Astrocyte of the cerebellum (primary cell): ENCODE measurements around the gene TMEM41B.
"Not testable (repeated sequence)": the region's sequence is repeated elsewhere in the genome, so short reads cannot be mapped to it uniquely, and the experiment has no call there.

ENCODE experiments used
- DNase-seq: peaks from one replicate; pipeline ENCODE4 v3.0.0-alpha.2; 2011; ENCODE audit warnings: low read depth
- H3K4me3 ChIP-seq: 2 replicates; pipeline ENCODE4 v1.5.1; 2011; ENCODE audit warnings: mild to moderate bottlenecking, low read depth, low read length, moderate library complexity
- CTCF ChIP-seq: IDR thresholded peaks from 2 replicates; pipeline ENCODE4 v1.5.1; 2012; ENCODE audit warnings: low read length, low read depth, moderate library complexity, mild to moderate bottlenecking; ENCODE audit errors: missing control alignments
- in situ Hi-C: cut with HindIII; loops from 2 replicates; pipeline ENCODE4 v1.10.0; 2017; ENCODE audit warnings: low sequenced_read_pairs

Gene TMEM41B

DNA sequence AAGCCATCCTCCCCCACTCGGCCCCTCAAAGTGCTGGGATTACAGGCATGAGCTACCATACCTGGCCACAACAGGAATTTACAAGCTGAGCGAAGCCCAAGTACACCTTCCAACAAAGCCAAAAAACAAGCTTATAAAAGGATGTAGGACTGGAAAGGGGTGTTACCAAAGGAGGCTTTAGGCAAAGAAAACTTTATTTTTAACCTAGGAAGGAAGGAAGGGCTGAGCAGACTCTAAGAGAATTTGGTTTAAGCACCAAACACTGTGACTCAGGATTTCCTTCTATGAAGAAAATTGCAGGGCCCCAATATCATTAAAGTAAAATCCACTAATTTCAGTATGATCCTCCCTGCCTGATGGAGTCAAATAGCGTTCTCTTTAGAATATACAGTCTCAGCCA is 61.3 kb downstream of the TMEM41B start:
- in situ Hi-C loops = no loop called here
- TF ChIP-seq CTCF = no peak

GRCh38 chr11:9251311-9251710 is 63.1 kb downstream of the TMEM41B start:
- no peak for DNase-seq
- H3K4me3 ChIP-seq = no peak overlapping the region
- TF ChIP-seq CTCF = no peak
- in situ Hi-C loops = no loop called here

More for the DNA sequence above, 61.3 kb downstream of the TMEM41B start:
- no peak for DNase-seq
- H3K4me3 ChIP-seq = no peak overlapping the region

GRCh38 chr11:9250139-9250582 is 64.2 kb downstream of the TMEM41B start:
- H3K4me3 ChIP-seq = no peak overlapping the region
- TF ChIP-seq CTCF = no peak
- in situ Hi-C loops = no loop called here
- peak; percentile 67 for DNase-seq

- H3K4me3 ChIP-seq = no peak overlapping the region
- no peak for TF ChIP-seq CTCF
- DNase-seq = no peak
- in situ Hi-C loops = no loop called here
Observed at GRCh38 chr11:9249252-9249651, 65.1 kb downstream of the TMEM41B start.

GRCh38 chr11:9247863-9248262 is 66.5 kb downstream of the TMEM41B start:
- no peak for TF ChIP-seq CTCF
- in situ Hi-C loops = no loop called here
- no peak overlapping the region for H3K4me3 ChIP-seq
- DNase-seq = no peak

DNA sequence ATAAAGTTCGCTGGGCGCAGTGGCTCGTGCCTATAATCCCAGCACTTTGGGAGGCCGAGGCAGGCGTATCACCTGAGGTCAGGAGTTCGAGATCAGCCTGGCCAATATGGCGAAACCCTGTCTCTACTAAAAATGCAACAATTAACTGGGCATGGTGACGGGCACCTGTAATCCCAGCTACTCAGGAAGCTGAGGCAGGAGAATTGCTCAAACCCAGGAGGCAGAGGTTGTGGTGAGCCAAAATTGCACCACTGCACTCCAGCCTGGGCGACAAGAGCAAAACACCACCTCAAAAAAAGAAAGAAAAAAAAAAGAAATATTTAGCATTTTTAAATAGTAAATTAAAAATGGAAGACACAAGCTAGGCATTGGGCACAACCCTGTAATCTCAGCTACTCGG is 78.2 kb downstream of the TMEM41B start:
- in situ Hi-C loops, DNase-seq, H3K4me3 ChIP-seq: not testable (repeated sequence)

- no peak for TF ChIP-seq CTCF
- in situ Hi-C loops = no loop called here
- H3K4me3 ChIP-seq = no peak overlapping the region
- no peak for DNase-seq
Observed at GRCh38 chr11:9232482-9232881, 81.9 kb downstream of the TMEM41B start.
